Stimulated activated CD4-positive, alpha-beta T cell treated with anti-CD3 and anti-CD28 coated beads, Interleukin-12 subunit alpha, Interleukin-12 subunit beta, amount 100 ng/mL, for 48 hours (primary cell): ENCODE results near the gene IFNK.

Source experiments
- DNase-seq, 3 donors: peaks; one replicate each; pipeline ENCODE4 v3.0.0-alpha.2; 2020; ENCODE audit warnings: low read depth in 2 of 3, low spot score in 1 of 3

Gene IFNK

DNA sequence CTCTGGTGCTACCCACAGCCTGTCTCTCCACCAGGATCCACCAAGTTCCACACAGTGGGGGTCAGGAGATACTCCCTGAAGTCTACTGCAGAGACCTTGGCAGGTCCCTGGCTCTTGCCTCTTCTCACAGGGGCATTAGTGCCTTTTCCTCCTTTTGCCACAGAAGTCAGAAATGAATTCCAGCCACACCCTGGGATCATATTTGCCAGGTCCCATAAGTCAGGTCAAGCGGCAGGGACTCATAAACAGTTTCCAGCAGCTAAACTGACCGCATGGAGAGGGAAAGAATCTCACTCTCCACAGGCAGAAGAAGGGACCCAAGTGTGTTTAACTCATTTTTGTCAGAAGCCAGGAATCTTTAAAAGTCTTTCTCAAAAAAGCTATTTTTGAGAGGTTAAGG lies 13.3 kb upstream of the IFNK start:
- DNase-seq = no peak

DNA sequence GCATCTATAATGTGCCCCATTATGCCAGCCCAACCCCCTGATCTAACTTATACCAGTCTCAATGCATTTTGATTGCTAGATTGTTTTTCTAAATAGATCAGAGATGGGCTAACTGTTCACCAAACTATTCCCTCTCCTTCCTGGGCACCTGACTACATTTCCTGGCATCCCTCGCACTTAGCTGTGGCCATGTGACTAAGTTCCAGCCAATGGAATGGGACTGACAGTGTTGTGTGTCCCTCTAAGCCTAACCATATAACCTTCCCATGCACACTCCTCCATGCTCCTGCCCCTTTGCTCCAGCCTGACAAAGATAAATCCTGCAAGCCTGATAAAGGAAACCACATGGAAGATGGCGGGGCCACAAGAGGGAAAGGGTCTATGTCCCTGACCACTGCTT lies 12.3 kb upstream of the IFNK start:
- DNase-seq = no peak

DNA sequence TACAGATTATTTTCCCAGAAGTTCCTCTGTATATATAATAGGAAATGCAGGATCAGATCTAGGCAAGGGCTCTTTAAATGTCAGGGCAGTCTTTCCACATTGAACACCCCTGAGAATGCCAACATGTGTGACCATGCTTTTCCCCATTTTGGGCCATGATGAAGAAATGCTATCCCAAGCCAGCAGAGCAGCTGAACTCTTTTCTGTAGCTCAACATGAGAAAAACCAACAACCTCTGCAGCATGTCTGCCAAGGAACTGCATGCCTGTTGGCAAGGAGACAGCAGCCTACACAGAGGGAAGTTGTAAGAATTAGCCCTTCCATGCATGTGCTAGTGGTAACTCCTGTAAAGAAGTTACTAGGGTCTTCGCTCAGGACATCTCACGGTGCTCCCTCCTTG lies 9.5 kb upstream of the IFNK start:
- no peak for DNase-seq

DNA sequence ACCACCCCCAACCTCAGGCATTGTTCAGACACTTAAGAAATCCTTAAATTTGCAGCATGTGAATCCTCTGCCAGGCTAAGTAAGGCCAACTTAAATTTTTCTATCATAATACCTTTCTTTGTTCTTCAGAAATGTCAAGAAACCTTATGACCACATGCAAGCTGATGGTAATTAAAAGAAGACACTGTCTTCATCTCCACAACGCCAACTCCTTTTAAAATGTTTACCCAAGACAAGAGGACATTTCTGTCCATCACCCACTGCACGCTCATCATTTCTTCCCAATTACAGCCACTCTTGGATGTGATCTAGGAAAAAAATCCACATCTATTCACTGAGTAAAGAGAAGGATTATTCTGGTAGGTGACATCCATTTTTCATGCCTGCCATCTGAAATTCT lies 6.1 kb upstream of the IFNK start:
- no peak for DNase-seq

DNA sequence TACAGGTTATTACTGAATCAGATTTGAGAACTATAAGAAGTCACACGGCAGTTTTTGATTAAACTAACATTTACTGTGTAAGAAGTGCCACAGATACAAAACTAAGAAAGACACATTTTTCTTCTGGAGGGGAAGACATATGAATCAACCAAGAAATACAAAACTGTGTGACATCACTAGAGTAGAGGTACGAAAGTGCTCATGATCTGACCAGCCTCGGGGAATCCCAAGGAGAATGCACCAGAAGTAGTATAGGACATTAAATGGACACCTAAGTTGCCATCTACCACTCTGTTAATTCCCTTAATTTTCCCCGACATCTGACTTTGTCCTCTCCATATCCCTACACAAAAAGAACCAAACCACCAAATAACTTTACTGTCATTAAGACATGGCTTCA lies 5.3 kb upstream of the IFNK start:
- DNase-seq = no peak

DNA sequence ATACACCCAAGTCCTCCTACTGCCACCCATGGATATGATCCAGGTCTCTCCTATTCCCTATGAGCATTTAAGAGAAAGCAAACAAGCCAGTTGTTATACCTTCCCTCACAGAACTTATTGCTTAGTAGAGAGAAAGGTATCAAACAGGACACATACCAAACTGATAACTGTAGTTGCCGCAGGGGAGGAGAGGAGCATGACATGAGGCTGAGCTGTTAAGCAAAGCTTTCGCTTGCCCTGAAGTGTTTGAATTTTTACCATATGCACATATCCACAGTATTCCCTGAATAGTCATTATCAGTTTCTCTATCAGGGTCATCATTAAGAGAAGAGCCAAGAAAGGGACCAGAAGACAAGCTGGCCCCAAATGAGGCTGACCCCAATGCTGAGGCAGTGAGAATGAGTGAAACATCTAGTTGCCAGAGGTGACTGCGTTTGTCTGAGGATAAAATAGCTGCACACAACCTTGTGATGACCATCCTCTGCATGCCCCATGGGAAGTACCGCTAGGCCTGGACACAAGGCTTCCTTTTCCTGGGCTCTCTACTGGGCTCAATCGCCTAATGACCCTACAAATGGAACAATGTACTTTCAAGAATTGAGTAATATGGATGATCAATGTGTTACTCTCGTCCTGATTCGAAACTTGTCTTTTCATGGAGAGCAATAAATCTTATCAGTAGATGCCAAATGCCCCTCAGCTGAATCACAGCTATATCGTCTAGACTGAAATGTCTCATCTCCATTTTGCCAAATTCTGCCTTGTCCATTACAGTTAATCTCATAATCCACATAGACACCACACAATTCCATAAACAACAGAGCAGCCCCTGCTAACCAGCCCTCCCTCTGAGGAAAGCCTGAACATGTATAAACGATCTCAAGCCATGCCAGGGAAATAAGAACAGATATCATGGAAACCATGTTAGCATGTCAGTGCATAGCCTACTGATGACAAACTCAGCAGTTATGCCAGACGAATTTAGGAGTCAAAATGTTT lies 4.3 kb upstream of the IFNK start:
- DNase-seq = no peak

DNA sequence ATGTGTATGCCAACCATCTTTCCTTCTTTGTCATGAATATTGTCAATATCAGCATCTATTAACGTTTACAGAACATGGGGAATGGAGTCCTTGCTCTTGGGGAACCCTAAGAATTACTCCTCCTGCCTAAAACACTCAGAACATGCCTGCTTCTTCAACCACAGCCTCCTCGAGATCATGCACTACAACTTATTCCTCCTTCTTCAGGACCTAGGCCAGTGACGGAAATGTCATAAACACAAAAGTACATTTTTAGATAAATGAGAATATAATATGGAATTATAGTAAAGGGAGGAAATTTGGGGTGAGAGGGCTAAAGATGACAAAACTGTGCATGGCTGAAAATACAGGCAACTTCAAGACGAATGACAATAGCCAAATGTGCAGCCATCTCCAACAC lies 3.1 kb upstream of the IFNK start:
- no peak for DNase-seq

DNA sequence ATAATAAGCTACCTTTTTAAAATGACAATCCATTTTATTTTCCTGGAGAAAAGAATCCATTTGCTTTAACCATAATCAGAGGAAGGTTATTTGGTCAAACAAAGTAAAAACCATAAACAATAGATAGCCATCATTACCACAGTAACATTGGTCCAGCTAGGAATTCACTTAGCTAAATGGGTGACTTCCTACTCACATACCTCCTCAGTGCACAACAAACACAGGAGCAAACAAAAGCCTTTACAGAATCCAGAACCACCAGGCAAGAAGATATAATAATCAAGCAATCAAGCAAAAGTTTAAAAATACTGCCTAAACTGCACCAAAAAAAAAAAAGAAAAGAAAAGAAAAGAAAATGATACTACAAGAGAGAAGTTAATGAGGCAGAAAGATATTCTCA lies 949 bp upstream of the IFNK start:
- DNase-seq = no peak

DNA sequence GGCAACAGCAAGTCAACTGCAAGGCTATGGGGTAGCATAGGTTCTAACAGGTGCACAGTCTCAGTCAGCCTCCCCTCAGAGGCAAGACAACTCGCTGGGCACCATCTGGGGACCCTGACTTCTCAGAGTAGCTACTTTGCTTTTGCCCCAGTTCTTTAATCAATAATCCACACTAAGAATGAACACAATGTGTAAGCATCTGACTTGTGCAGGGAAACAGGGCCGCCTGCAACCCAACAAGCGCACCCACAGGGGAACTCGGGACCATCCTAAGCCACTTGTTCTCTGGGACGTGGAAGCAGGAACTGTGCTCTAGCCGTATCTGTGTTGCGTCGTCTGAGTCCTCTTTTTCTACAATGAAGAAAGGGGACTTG lies 3.6 kb downstream of the IFNK start:
- DNase-seq = no peak

DNA sequence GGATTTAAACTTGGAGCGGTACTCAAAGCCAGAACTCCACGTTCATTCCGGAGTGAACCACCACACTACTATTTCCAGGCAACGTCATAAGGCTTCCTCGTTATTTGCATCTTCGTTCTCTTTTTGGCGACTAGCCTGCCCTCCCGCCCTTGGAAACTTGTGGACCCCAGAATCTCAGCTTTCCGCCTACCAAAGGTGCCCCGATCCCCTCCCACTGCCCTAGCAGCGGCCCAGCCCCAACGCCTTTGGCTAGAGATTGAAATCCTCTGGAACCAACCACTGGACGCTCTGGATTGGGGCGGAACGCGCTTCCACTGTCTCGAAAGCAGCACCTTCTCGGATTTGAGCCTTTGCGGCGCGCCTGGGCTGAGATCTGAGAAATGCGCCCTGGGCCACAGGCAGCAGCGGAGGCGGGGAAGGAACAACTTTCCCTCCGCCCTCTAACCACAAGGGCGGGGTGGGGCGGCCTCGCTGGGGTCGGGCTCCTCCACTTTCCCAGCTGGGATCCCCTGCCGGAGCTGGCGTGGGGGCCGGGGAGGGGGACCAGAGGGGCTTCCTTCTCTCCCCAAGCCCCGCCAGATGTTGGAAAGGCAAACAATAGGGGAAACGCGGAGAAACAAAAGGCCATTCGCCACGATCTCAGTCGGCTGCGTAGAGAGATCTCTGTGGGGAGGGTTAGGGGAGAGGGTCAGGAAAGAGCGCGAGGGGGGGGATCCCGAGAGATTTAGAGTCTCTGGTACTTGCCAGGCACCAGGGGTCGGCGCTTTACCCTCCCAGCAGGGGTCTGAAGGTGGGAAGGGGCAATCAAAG lies 4.2 kb downstream of the IFNK start:
- DNase-seq = peak in 2 of 3 donors; percentile 36 to 44

DNA sequence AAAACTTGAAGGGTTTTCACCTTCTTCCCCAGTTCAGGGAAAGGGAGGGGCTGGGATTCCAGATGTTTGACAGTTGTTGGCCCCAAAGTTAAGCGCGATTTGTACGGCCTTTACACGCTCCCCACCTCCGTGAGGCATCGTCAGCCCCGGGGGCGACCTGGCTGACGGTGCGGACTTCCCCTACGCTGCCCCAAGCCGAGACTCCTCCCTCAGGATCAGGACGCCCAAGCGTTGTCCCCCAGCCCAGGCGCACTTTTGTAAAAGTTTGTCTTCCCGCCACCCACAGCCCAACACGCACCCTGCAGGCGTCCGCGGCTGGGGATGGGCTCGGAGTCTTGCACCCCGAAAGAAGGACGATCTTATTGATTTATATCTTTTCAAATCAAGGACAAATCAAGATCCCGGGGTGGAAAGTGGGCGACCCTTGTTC lies 4.8 kb downstream of the IFNK start:
- DNase-seq = peak in 2 of 3 donors; percentile 13 to 29

DNA sequence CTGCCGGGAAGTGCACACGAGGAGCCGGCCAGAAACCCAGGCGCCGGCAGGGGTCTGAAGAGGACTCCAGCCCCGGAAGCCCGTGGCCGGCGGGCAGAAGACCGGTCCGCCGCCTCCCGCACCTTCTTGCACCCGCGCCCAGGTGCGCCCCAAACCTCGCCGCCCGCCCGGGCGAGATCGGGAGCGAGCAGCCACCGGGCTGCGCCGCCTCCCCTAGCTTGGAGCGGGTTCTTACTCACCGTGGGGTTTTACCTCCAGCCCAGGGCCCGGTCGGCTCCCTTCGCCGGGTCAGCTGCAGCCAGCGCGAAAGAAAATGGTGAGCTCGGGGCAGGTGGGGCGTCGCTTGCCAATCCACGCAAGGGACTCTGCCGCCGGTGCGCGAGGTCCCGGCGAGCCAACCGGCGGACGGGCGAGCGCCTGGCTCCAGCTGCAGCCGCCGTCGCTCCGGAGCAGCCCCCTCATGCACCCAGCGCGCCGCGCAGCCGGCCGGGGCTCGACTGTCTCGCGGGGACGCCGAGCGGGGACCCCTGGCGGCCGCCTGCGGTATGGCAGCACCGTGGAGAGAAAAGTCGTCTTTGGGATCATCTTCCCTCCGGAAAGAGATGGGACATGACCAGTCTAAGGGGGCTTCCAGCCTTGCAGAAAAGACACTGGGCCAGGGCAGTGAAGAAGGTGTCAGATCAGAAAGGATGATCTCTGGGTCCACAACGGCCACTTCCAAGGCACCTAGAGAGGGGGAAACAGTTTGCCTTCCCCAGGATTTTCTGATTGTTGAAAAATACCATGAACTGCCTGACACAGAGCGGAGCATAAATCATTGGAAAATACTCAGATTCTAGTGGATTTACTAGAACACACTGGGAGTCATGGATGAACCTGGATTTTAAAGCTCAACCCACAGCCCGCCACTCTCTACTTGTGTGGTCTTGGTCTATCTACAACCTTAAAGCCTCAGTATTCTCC lies 5.5 kb downstream of the IFNK start, which contains the start of gene MOB3B:
MOB3B (minus strand) TSS at position 499 of the 963 bp plus-strand sequence. CDS start 74,264 bp downstream, outside the sequence.
- peak; percentile 55 to 73 (median 69) for DNase-seq

DNA sequence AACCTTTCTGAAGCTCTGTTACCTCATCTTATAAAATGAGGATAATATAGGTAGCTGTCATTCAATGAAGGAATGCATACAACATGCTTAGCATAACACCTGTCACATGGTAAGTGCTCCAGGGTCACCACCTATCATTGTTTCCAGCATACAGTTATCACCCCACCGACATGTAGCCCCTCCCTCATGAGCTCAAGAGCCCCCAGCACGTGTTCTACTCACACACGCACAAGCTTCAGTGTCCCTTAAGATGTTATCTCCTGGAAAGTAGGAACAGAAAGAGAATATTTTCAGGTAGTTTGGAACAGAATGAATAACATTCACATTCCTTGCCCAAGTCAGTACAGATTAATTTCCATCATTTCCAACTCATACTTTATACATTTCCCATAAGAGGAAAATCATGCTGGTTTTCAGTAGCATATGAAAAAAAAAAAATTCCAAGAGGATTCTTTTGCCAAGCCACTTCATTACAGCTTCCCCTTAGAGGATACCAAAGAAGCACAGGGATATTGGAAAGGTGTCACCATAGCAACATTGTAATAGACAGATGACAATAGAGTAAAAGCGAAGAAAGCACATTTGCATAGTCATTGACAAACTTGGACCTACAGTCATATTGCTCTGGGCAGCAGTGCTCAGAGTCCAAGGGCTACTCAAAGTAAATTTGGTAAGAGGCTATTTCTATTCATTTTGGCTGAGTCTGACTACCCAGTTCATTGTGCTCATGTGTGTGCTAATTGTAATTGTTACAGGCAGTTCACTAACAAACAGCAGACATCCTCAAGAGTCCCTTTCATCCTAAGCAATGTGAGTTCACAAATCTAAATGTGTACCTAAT lies 7.0 kb downstream of the IFNK start:
- DNase-seq = no peak

DNA sequence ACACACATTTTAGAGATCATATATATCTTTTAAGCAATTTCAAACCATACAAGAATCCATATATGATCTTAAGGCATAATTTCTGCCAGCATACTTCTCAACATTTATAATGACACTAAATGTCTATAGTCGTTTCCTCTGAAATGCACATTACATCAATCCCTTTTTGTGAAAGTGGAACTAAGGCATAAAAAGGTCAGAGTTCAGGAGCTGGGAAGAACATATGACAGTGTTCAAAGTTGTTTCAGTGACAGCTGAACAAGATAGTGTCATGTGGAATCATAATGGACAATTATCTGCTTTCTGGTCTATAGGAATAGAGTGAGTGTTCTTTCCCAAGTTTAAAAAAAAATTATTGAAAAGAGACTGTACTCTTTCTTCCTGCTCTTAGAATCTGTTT lies 8.0 kb downstream of the IFNK start:
- DNase-seq = no peak

DNA sequence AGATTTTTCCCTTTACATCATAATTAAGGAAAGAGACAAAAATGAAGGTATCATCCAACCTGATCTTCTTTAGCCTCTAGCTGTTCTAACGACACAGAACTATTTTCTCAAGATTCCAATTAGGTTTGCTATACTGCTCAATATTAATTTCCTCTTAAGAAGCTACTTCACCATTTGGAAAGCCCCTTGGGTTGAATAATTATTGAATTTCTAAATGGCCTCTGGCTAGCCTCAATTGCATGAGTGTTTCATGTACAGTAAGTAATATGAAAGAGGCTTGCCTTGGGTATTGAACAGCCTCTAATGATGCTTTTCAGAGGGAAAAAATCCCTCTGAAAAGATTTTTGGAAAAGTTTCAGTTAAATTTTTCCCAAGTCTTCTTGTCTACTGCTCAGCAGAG lies 9.2 kb downstream of the IFNK start:
- DNase-seq = no peak

DNA sequence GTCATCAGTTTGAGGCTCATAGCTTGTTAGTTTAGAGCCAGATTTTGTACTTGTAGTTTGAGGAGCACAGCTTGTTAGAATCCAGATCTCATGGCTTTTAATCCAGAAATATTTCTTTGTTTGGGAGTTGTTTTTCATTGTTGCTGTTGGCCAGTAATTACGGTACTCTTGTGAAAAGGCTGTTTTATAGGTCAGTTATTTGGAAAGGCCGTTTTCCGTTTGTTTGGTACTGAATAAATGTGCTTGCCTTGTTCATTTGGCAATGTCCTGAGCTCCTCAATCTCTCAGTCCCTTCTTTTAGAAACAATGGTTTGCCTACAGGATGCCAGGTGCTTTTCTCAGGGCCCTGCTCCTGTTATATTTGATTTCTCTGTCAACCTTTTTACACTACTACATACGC lies 10.0 kb downstream of the IFNK start:
- no peak for DNase-seq

DNA sequence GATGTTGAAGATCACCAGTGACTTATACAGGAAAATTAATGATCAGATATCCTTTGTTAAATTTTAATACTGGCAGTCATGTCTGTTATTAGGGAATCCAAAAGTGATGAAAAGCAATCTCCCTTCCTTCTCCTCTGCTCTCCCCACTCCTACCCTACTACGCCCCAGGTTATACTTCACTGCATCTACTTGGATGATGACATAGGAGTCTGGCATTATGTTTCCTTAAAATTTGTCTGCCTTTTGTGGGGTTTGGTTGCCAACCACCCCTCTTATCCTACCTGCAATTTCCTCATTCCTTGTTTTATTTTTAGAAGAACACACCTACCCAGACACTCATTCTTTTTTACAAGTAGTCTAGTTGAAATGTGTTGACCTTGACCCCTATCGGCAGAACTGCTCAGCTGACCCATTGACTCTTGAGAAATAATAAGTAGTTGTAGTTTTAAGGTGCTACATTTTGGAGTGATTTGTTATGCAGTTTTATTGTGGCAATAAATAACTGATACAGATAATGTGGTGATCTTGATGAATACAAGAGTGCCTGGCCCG lies 10.6 kb downstream of the IFNK start:
- no peak for DNase-seq

DNA sequence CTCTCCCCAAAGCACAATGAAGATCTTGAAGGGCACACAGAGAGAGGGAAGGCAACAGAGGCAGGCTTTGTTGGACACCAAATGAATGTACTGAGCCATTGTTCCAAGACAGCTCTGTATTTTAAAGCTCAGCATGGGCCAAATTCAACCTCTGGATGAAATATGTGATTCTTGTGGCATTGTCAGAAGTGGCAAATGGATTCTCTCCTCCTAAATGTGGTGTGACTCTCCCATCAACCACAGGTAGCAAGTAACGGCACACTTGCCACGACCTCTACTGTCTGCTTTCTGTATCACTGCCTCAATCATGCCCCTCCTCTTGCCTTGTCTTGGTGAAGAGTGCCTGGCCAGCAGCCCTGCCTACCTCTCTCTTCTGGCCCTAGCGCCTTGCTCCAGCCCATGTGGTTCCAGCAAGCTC lies 11.6 kb downstream of the IFNK start:
- no peak for DNase-seq

DNA sequence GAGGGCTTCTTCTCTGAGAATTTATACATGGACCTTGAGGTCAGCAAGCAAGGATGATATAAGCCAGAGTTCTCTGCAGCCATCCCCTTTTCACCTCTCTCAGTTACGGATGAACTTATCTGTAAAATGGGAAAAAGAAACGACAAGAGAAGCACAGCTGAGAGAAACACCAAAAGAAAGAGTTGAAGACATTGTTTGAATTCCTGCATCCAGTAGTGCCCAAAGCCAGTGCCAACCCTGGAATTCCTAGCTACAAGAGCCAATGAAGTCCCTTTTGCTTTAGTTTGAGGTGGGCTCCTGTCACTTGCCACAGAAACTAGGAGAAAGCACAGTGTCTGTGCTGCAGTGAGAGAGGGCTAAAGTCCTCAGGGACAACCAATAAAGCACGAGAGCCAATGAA lies 12.1 kb downstream of the IFNK start:
- DNase-seq = no peak

DNA sequence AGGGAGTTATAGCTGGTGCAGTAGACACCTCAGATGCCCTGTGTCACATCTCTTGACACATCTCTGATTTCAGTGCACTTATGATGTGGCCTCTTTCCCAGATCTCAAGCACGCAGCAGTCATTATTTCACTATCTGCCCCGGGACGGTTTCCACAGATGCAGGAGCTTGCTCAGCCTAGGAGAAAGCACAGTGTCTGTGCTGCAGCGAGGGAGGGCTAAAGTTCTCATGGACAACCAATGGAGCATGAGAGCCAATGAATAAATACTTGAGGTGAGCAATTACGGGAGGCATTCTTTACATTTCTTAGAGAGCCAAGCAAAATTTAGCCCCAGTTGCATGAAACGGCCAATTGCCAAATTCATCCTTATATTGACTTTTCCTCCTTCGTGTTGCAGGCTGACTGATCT lies 12.9 kb downstream of the IFNK start:
- DNase-seq = no peak
